ENCODE measurements around the gene ZNF436. TPM values are rescaled to one million over a fixed set of nuclear protein-coding genes. Genes with fewer than 3 reads are reported as not detected.
A peak's percentile ranks its signal among the peaks of the same experiment; 100 is the strongest.

The ZNF436 gene
- total and polyA plus RNA-seq, 2 of the 13 experiments (the other 11 are each of a cell fraction or from before 2014, with no cell fraction given) = 4.3 to 9.9 TPM

DNA sequence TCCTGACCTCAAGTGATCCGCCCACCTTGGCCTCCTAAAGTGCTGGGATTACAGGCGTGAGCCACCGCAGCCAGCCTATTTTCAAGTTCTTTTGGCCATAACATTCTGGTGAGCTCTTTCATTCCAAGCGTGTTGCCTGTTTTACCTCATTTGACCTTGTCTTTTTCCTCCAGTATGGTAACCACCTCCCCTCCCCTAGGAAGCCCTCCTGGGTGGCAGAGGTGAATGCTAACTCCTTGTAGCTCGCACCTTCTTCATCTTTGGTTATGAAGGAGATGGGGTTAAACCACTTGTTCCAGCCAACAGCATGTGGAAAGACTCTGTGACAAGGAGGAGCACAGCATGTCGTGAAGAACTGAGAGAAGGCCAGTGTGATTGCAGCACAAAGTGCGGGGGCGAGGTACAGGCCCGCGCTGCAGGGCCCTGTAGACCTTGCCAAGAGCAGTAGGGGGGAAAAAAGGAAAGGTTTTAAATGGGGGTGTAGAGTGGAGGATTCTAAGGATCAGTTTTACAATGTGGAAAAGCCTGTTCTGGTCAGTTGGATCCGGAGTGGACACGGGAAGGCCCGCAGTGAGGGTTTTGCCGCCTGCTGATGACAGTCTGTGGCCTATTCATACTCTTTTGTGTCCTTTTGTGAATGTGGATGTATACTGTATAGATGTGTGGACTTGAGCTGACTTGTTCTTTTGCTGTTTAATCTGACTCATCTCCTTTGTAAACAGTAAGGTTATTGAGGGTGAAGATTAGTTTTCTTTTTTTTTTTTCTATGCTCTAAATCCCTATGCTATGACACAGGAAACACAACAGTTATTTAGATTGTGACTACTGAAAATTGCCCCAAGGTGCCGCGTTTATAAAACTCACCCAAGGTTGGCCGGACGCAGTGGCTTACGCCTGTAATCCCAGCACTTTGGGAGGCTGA is 7.5 kb upstream of the ZNF436 start (continued):
- TF ChIP-seq EP300 (IDR thresholded peaks at IDR 0.05; ENCODE audit: low read depth in 2 of 2, low read length in 2 of 2) = no peak
- 0 out of 2 replicates have a peak, but pooled peaks have one; percentile 9 for TF ChIP-seq EP300 (CRISPR knock-in tag; IDR thresholded peaks at IDR 0.05; ENCODE audit: borderline replicate concordance)
- no peak for TF ChIP-seq ZNF552 (CRISPR knock-in tag; IDR thresholded peaks at IDR 0.05; ENCODE audit: borderline replicate concordance)
- no peak for TF ChIP-seq BATF2 (CRISPR knock-in tag; IDR thresholded peaks at IDR 0.05)
- TF ChIP-seq SMAD3 (CRISPR knock-in tag; IDR thresholded peaks at IDR 0.05) = 0 out of 2 replicates have a peak, but pooled peaks have one; percentile 8
- no peak for TF ChIP-seq ZNF136 (CRISPR knock-in tag; IDR thresholded peaks at IDR 0.05; ENCODE audit: low read depth)
- no peak for TF ChIP-seq ZNF292 (CRISPR knock-in tag; IDR thresholded peaks at IDR 0.05; ENCODE audit: borderline replicate concordance, low read depth)
- no peak for TF ChIP-seq MIER3 (CRISPR knock-in tag; IDR thresholded peaks at IDR 0.05; ENCODE audit: borderline replicate concordance)
- no peak for TF ChIP-seq DMAP1 (CRISPR knock-in tag; IDR thresholded peaks at IDR 0.05)
- TF ChIP-seq ZNF703 (CRISPR knock-in tag; IDR thresholded peaks at IDR 0.05; ENCODE audit: borderline replicate concordance) = no peak
- no peak for TF ChIP-seq HOXD1 (CRISPR knock-in tag; IDR thresholded peaks at IDR 0.05)
- TF ChIP-seq ZNF124 (CRISPR knock-in tag; IDR thresholded peaks at IDR 0.05) = no peak
- TF ChIP-seq, protein P1, sequence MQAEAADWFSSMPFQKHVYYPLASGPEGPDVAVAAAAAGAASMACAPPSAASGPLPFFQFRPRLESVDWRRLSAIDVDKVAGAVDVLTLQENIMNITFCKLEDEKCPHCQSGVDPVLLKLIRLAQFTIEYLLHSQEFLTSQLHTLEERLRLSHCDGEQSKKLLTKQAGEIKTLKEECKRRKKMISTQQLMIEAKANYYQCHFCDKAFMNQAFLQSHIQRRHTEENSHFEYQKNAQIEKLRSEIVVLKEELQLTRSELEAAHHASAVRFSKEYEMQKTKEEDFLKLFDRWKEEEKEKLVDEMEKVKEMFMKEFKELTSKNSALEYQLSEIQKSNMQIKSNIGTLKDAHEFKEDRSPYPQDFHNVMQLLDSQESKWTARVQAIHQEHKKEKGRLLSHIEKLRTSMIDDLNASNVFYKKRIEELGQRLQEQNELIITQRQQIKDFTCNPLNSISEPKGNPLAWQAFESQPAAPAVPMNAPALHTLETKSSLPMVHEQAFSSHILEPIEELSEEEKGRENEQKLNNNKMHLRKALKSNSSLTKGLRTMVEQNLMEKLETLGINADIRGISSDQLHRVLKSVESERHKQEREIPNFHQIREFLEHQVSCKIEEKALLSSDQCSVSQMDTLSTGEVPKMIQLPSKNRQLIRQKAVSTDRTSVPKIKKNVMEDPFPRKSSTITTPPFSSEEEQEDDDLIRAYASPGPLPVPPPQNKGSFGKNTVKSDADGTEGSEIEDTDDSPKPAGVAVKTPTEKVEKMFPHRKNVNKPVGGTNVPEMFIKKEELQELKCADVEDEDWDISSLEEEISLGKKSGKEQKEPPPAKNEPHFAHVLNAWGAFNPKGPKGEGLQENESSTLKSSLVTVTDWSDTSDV (CRISPR knock-in tag; IDR thresholded peaks at IDR 0.05) = no peak
- TF ChIP-seq ZNF709 (CRISPR knock-in tag; IDR thresholded peaks at IDR 0.05) = no peak
- no peak for TF ChIP-seq NFE2 (CRISPR knock-in tag; IDR thresholded peaks at IDR 0.05)
- TF ChIP-seq, protein P2, sequence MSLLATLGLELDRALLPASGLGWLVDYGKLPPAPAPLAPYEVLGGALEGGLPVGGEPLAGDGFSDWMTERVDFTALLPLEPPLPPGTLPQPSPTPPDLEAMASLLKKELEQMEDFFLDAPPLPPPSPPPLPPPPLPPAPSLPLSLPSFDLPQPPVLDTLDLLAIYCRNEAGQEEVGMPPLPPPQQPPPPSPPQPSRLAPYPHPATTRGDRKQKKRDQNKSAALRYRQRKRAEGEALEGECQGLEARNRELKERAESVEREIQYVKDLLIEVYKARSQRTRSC (CRISPR knock-in tag; IDR thresholded peaks at IDR 0.05; ENCODE audit: low read depth) = no peak
- TF ChIP-seq ZSCAN20 (CRISPR knock-in tag; IDR thresholded peaks at IDR 0.05; ENCODE audit: borderline replicate concordance) = no peak
- no peak for TF ChIP-seq ZFP90 (CRISPR knock-in tag; IDR thresholded peaks at IDR 0.05; ENCODE audit: borderline replicate concordance)
- TF ChIP-seq MAFF (IDR thresholded peaks at IDR 0.05; ENCODE audit: low read depth, low read length) = no peak
- TF ChIP-seq TP53 (CRISPR knock-in tag; conservative IDR thresholded peaks at IDR 0.05) = no peak
- no peak for TF ChIP-seq ZBTB25 (CRISPR knock-in tag; IDR thresholded peaks at IDR 0.05)
- no peak for TF ChIP-seq ZNF614 (CRISPR knock-in tag; IDR thresholded peaks at IDR 0.05; ENCODE audit: borderline replicate concordance)
- no peak for TF ChIP-seq ZNF230 (CRISPR knock-in tag; IDR thresholded peaks at IDR 0.05)
- TF ChIP-seq ZNF674 (CRISPR knock-in tag; IDR thresholded peaks at IDR 0.05; ENCODE audit: low read depth) = no peak
- TF ChIP-seq PLRG1 (conservative IDR thresholded peaks at IDR 0.05) = no peak

Data from HepG2 (cell line).